Transverse colon (tissue), 4 donors: ENCODE data around the gene KY. TPM values are rescaled to one million over a fixed set of nuclear protein-coding genes. Genes with fewer than 3 reads are reported as not detected.

Source experiments
- DNase-seq: peaks from one replicate; pipeline ENCODE4 v3.0.0-alpha.2; 2019
- H3K27ac ChIP-seq, 4 donors: fragments of 200-600 bp; sonication (generic); 2 replicates each; pipeline ENCODE4 v1.5.1; 2016 to 2018; ENCODE audit warnings: inconsistent platforms in 4 of 4
- H3K27me3 ChIP-seq: fragments of 200-600 bp; sonication (generic); 2 replicates; pipeline ENCODE4 v1.5.1; 2017; ENCODE audit warnings: inconsistent platforms
- H3K36me3 ChIP-seq, 4 donors: fragments of 200-600 bp; sonication (generic); 2 replicates each; pipeline ENCODE4 v1.5.1; 2017 to 2019; ENCODE audit warnings: inconsistent platforms in 4 of 4
- H3K4me1 ChIP-seq, 4 donors: fragments of 200-600 bp; sonication (generic); 2 replicates each; pipeline ENCODE4 v1.5.1; 2017 to 2020; ENCODE audit warnings: inconsistent platforms in 4 of 4
- H3K4me3 ChIP-seq, 4 donors: fragments of 200-600 bp; sonication (generic); 1 replicate in 1 of 4; 2 replicates in 3 of 4; pipeline versions ENCODE4 v1.5.1 to v1.6.1; 2017 to 2019; ENCODE audit warnings: inconsistent platforms in 4 of 4
- H3K9me3 ChIP-seq, 2 donors: fragments of 200-600 bp; sonication (generic); 2 replicates each; pipeline ENCODE4 v1.5.1; 2017 to 2019; ENCODE audit warnings: inconsistent platforms in 2 of 2
- EP300 ChIP-seq: sonication (generic); formaldehyde crosslinking; IDR thresholded peaks from one replicate; pipeline ENCODE4 v1.6.1; 2017; ENCODE audit warnings: antibody characterized with exemption, low read depth
- POLR2A ChIP-seq: fragments of 450-650 bp; IDR thresholded peaks from one replicate; pipeline ENCODE4 v1.6.1; 2016; ENCODE audit warnings: antibody characterized with exemption, mild to moderate bottlenecking, moderate library complexity
- POLR2AphosphoS5 ChIP-seq, 3 donors: sonication (generic); formaldehyde crosslinking; IDR thresholded peaks; one replicate each; pipeline ENCODE4 v1.6.1; 2016; ENCODE audit warnings: antibody characterized with exemption in 3 of 3
- WGBS, 2 donors: methylation state at CpG; one replicate each; pipeline ENCODE4 v1.1.5; 2018; ENCODE audit warnings: low coverage in 1 of 2; 5-methylcytosine and 5-hydroxymethylcytosine counted together
- in situ Hi-C, 4 donors: fragments of 200-750 bp; cut with MboI; loops; one replicate each; pipeline versions ENCODE4 v1.15.0 to v1.15.1; 2017; ENCODE audit warnings: low sequenced_read_pairs in 3 of 4, low pct_ligation_motif_present in 1 of 4, low pct_unique_long_range_greater_than_20kb in 1 of 4
- intact Hi-C: fragments of 100-400 bp; cut with DNase I; formaldehyde crosslinking; loops from one replicate; pipeline ENCODE4 v1.15.1; 2023; ENCODE audit warnings: low total_unique reads
- total RNA-seq, 4 donors: library from RNA; depleted of rRNA; stranded (reverse); fragments of >200 nt; gene quantifications; one replicate each; pipeline ENCODE4 v1.1.0, GENCODE V29; 2016
- TF ChIP-seq, protein P1 (sequence below), 5 experiments: fragments of 200-600 bp in 3 of 5; fragments of 450-650 bp in 2 of 5; sonication (generic) in 3 of 5; IDR thresholded peaks; 1 replicate in 2 of 5; 2 replicates in 3 of 5; pipeline ENCODE4 v1.5.1; 2016 to 2017; ENCODE audit warnings: antibody characterized with exemption in 5 of 5, inconsistent platforms in 3 of 5, mild to moderate bottlenecking in 2 of 5, moderate library complexity in 1 of 5

KY gene
- total RNA-seq, 4 donors from 2014 or later = 0.41 TPM; not detected in 3

DNA sequence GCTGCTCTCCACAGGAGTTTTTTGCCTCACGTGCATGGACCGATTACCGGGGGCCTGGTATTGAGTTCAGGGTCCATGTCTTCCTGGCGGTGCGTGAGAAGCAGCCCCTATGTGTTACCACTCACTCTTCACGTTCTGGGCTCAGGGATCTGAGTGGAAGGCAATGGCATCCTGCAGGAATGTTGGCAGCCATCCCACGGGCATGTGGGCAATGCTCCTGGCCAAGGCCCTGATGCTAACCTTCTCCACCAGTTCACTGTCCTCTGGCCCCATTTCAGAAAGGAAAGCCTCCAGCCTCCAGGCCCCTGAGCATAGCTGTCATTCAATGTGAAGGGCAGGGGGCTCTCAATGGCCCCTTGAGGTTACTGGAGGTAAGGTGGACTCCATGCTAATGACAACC, 43.0 kb upstream of the KY start:
- H3K4me3 ChIP-seq = no peak overlapping the region
- WGBS, 2 donors = 79% methylated on average over 7 of the region's 7 CpGs; no CpG with 5 or more reads in 1 of the 2 donors
- in situ Hi-C loops = no loop called here
- TF ChIP-seq POLR2A = no peak
- TF ChIP-seq, protein P1, sequence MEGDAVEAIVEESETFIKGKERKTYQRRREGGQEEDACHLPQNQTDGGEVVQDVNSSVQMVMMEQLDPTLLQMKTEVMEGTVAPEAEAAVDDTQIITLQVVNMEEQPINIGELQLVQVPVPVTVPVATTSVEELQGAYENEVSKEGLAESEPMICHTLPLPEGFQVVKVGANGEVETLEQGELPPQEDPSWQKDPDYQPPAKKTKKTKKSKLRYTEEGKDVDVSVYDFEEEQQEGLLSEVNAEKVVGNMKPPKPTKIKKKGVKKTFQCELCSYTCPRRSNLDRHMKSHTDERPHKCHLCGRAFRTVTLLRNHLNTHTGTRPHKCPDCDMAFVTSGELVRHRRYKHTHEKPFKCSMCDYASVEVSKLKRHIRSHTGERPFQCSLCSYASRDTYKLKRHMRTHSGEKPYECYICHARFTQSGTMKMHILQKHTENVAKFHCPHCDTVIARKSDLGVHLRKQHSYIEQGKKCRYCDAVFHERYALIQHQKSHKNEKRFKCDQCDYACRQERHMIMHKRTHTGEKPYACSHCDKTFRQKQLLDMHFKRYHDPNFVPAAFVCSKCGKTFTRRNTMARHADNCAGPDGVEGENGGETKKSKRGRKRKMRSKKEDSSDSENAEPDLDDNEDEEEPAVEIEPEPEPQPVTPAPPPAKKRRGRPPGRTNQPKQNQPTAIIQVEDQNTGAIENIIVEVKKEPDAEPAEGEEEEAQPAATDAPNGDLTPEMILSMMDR (IDR thresholded peaks at IDR 0.05) = no peak
- no peak for TF ChIP-seq POLR2AphosphoS5 (IDR thresholded peaks at IDR 0.05)
- TF ChIP-seq EP300 = no peak
- no peaks in the 10 kb centered on the region for H3K9me3 ChIP-seq
- H3K4me1 ChIP-seq = no peaks in the 10 kb centered on the region
- intact Hi-C loops = no loop called here
- H3K36me3 ChIP-seq = no peaks in the 10 kb centered on the region
- H3K27me3 ChIP-seq = no peaks in the 10 kb centered on the region
- no peak overlapping the region for H3K27ac ChIP-seq
- DNase-seq = no peak

DNA sequence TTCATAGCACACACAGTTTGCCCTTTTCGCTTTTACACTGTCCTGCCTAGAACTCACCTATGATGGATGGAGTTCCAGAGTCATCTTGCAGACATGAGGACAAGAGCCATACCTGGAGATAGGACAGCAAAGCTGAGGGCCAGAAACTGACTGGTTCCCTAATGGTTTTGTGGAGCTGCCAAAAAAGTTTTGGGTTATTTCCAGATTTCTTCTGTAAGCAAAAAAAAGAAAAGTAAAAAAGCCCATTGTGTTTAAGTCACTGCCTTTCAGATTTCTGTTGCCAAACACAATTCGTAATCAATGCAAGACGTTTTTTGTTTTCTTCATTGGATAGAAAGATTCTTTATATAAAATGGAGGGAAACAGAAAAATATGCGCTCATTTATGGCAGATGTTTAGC, 42.4 kb upstream of the KY start:
- TF ChIP-seq POLR2AphosphoS5 (IDR thresholded peaks at IDR 0.05) = no peak
- no peak for TF ChIP-seq POLR2A
- TF ChIP-seq, protein P1 (IDR thresholded peaks at IDR 0.05) = no peak
- no peak for TF ChIP-seq EP300
- Histone ChIP-seq H3K36me3 (no peaks in the 10 kb centered on the region), H3K27me3 (no peaks in the 10 kb centered on the region), H3K4me3 (no peak overlapping the region), H3K9me3 (no peaks in the 10 kb centered on the region), H3K4me1 (no peaks in the 10 kb centered on the region), H3K27ac (no peak overlapping the region)
- WGBS, 2 donors = 68 to 81% methylated on average over 4 of the region's 4 CpGs
- intact Hi-C loops = no loop called here
- no peak for DNase-seq
- in situ Hi-C loops = no loop called here

DNA sequence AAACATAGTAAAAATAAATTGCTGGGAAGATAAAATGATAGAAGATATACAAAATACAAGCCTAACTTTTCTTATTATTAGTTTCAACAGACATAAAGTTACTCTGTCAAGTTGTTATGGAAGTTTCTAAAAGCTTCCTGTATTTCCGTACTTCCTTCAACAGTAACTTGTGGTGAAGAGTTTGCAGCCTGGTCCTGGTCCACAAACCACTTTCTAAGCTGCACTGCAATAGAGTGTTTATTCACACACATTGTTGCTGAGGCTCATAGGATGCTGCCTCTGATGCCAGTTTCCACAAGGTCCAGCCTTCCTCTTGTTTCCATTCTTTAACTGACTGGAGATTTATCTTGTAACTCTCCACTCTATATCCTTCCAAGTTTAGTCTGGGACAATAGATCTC, 39.4 kb upstream of the KY start:
- no peaks in the 10 kb centered on the region for H3K36me3 ChIP-seq
- in situ Hi-C loops = no loop called here
- no peak overlapping the region for H3K27ac ChIP-seq
- no peaks in the 10 kb centered on the region for H3K27me3 ChIP-seq
- WGBS, 2 donors = 29 to 40% methylated on average over 1 of the region's 1 CpG
- H3K9me3 ChIP-seq = no peaks in the 10 kb centered on the region
- intact Hi-C loops = no loop called here
- DNase-seq = no peak
- no peaks in the 10 kb centered on the region for H3K4me1 ChIP-seq
- TF ChIP-seq POLR2AphosphoS5 (IDR thresholded peaks at IDR 0.05) (no peak), POLR2A (no peak), EP300 (no peak)
- TF ChIP-seq, protein P1 (IDR thresholded peaks at IDR 0.05) = no peak
- no peak overlapping the region for H3K4me3 ChIP-seq

DNA sequence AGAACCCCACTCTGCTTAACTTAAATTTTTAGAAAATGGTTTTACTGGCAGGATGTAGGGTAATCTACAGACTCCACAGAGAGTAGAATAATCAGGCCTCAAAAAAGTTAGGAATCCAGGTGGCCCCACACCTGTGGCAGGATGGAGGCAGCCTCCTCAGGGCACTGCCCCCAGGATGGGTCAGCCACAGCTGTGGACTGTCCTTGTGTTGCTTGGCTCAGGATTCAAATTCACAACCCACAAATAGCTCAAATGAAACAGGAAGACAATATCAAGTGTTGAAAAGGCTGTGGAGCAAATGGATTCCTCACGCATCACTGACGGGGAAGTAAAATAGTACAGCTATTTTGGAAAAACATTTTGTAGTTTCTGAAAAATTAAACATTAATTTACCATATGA, 36.8 kb upstream of the KY start:
- intact Hi-C loops = no loop called here
- Histone ChIP-seq H3K9me3 (no peaks in the 10 kb centered on the region), H3K36me3 (no peaks in the 10 kb centered on the region), H3K4me1 (no peaks in the 10 kb centered on the region), H3K27ac (no peak overlapping the region), H3K27me3 (no peaks in the 10 kb centered on the region), H3K4me3 (no peak overlapping the region)
- 88 to 97% methylated on average over 2 of the region's 2 CpGs for WGBS, 2 donors
- in situ Hi-C loops = no loop called here
- no peak for DNase-seq
- TF ChIP-seq POLR2AphosphoS5 (IDR thresholded peaks at IDR 0.05) (no peak), EP300 (no peak), POLR2A (no peak)
- TF ChIP-seq, protein P1 (IDR thresholded peaks at IDR 0.05) = no peak
